Measurements from ENCODE around the gene GATAD2A. TPM values are rescaled to one million over a fixed set of nuclear protein-coding genes. Genes with fewer than 3 reads are reported as not detected.

GATAD2A gene
- total and polyA plus RNA-seq, 4 experiments from 2014 or later: 3.8 to 108 (median 65.6) TPM

- Histone ChIP-seq H3K4me3 (ENCODE audit: low read length in 2 of 2) (no peak overlapping the region), H3K9me3 (ENCODE audit: control insufficient read depth in 1 of 2, low read length in 2 of 2) (no peaks in the 10 kb centered on the region), H3K27ac (ENCODE audit: low read depth, low read length) (no peak overlapping the region), H3K4me1 (ENCODE audit: insufficient read depth, low read length) (no peaks in the 10 kb centered on the region), H3K36me3 (ENCODE audit: insufficient read depth, low read length) (peaks cover 26% of the 10 kb centered on the region), H3K27me3 (ENCODE audit: insufficient read depth, low read length) (no peaks in the 10 kb centered on the region)
- Mint-ChIP-seq H3K27me3 (no peaks in the 10 kb centered on the region), H3K4me3 (no peak overlapping the region), H3K27ac (peak overlapping the region in 1 of 7 donors; percentile 13), H3K9me3 (no peaks in the 10 kb centered on the region), H3K36me3 (peaks cover 9 to 36% of the 10 kb centered on the region in 2 donors), H3K4me1 (peaks cover 2 to 10% (median 4%) of the 10 kb centered on the region in 4 donors)
- POLR2A ChIA-PET (ENCODE audit: partially characterized antibody): interaction anchor here (1.2 to 1.7 kb wide), 2 partner anchors 10 to 117 kb away, joined by 3 to 4 read pairs; partner anchors contain the start of gene GMIP
- CTCF ChIA-PET (ENCODE audit: partially characterized antibody): no interaction called here
- intact Hi-C loops (cut with micrococcal nuclease): no loop called here
- DNase-seq: no peak
These were observed 121.3 kb downstream of the GATAD2A start for GRCh38 chr19:19526581-19527370.

- Histone ChIP-seq H3K27me3 (ENCODE audit: insufficient read depth, low read length) (no peaks in the 10 kb centered on the region), H3K4me3 (ENCODE audit: low read length in 2 of 2) (no peak overlapping the region), H3K4me1 (ENCODE audit: insufficient read depth, low read length) (peaks cover 5% of the 10 kb centered on the region), H3K27ac (ENCODE audit: low read depth, low read length) (no peak overlapping the region), H3K36me3 (ENCODE audit: insufficient read depth, low read length) (peaks cover 26% of the 10 kb centered on the region), H3K9me3 (ENCODE audit: control insufficient read depth in 1 of 2, low read length in 2 of 2) (no peaks in the 10 kb centered on the region)
- Mint-ChIP-seq H3K9me3 (no peaks in the 10 kb centered on the region), H3K36me3 (peaks cover 9 to 40% of the 10 kb centered on the region in 2 donors), H3K4me3 (no peak overlapping the region), H3K27me3 (no peaks in the 10 kb centered on the region), H3K27ac (peak overlapping the region in 2 of 7 donors; percentile 13 to 41), H3K4me1 (peaks cover 5 to 15% (median 9%) of the 10 kb centered on the region in 4 donors)
- DNase-seq: peak in 1 of 5 donors; percentile 2
- intact Hi-C loops (cut with micrococcal nuclease): no loop called here
- ChIA-PET POLR2A (ENCODE audit: partially characterized antibody) (interaction anchor here (1.2 to 1.7 kb wide), 2 partner anchors 11 to 116 kb away, joined by 3 to 4 read pairs; partner anchors contain the start of gene GMIP), CTCF (ENCODE audit: partially characterized antibody) (interaction anchor here (1.2 kb wide), 1 partner anchor 116 kb away, joined by 3 read pairs; the partner anchor contains the start of gene GMIP)
These were observed 121.8 kb downstream of the GATAD2A start for GRCh38 chr19:19527371-19527656.

GRCh38 chr19:19527674-19528625, 122.5 kb downstream of the GATAD2A start:
- CTCF ChIA-PET (ENCODE audit: partially characterized antibody): interaction anchor here (1.2 kb wide), 1 partner anchor 116 kb away, joined by 3 read pairs; the partner anchor contains the start of gene GMIP

GRCh38 chr19:19528721-19529490, 123.4 kb downstream of the GATAD2A start, which contains the start of gene YJEFN3:
YJEFN3 (plus strand) TSS chr19:19528911; CDS start chr19:19528933, 22 bp downstream.
- peaks cover 12% of the 10 kb centered on the region for H3K4me1 ChIP-seq (ENCODE audit: insufficient read depth, low read length)
- no peaks in the 10 kb centered on the region for H3K27me3 Mint-ChIP-seq
- no peaks in the 10 kb centered on the region for H3K9me3 ChIP-seq (ENCODE audit: control insufficient read depth in 1 of 2, low read length in 2 of 2)
- H3K27ac ChIP-seq (ENCODE audit: low read depth, low read length): no peak within 1 kb of the TSS
- H3K4me3 ChIP-seq (ENCODE audit: low read length in 2 of 2): no peak within 1 kb of the TSS
- H3K27me3 ChIP-seq (ENCODE audit: insufficient read depth, low read length): no peaks in the 10 kb centered on the region
- H3K9me3 Mint-ChIP-seq: no peaks in the 10 kb centered on the region
- no peak for DNase-seq
- peak within 1 kb of the TSS in 4 of 7 donors; percentile 22 to 88 (median 80) for H3K27ac Mint-ChIP-seq
- H3K4me3 Mint-ChIP-seq: no peak within 1 kb of the TSS
- ChIA-PET CTCF (ENCODE audit: partially characterized antibody) (interaction anchor here (1.1 to 6.0 kb wide), 3 partner anchors 115 to 430 kb away, joined by 3 to 50 read pairs (median 3); partner anchors contain the start of gene GMIP), POLR2A (ENCODE audit: partially characterized antibody) (interaction anchor here (0.7 to 1.7 kb wide), 2 partner anchors 10 to 12 kb away, joined by 4 read pairs; no protein-coding TSS in a partner anchor)
- intact Hi-C loops (cut with micrococcal nuclease): no loop called here
- H3K36me3 Mint-ChIP-seq: peaks cover 9 to 37% of the 10 kb centered on the region in 2 donors
- peaks cover 25% of the 10 kb centered on the region for H3K36me3 ChIP-seq (ENCODE audit: insufficient read depth, low read length)
- peaks cover 3 to 16% (median 10%) of the 10 kb centered on the region in 4 donors for H3K4me1 Mint-ChIP-seq

More at GRCh38 chr19:19527674-19528625, 122.5 kb downstream of the GATAD2A start:
- H3K27ac ChIP-seq (ENCODE audit: low read depth, low read length): no peak overlapping the region
- H3K27ac Mint-ChIP-seq: peak overlapping the region in 2 of 7 donors; percentile 13 to 22
- H3K4me1 Mint-ChIP-seq: peaks cover 4 to 14% (median 9%) of the 10 kb centered on the region in 4 donors
- H3K4me3 ChIP-seq (ENCODE audit: low read length in 2 of 2): no peak overlapping the region
- no peaks in the 10 kb centered on the region for H3K9me3 ChIP-seq (ENCODE audit: control insufficient read depth in 1 of 2, low read length in 2 of 2)
- H3K9me3 Mint-ChIP-seq: no peaks in the 10 kb centered on the region
- peaks cover 9 to 38% of the 10 kb centered on the region in 2 donors for H3K36me3 Mint-ChIP-seq
- peaks cover 26% of the 10 kb centered on the region for H3K36me3 ChIP-seq (ENCODE audit: insufficient read depth, low read length)
- peaks cover 11% of the 10 kb centered on the region for H3K4me1 ChIP-seq (ENCODE audit: insufficient read depth, low read length)
- intact Hi-C loops (cut with micrococcal nuclease): no loop called here
- peak in 1 of 5 donors; percentile 22 for DNase-seq
- no peaks in the 10 kb centered on the region for H3K27me3 Mint-ChIP-seq
- no peaks in the 10 kb centered on the region for H3K27me3 ChIP-seq (ENCODE audit: insufficient read depth, low read length)
- POLR2A ChIA-PET (ENCODE audit: partially characterized antibody): interaction anchor here (1.2 to 1.7 kb wide), 2 partner anchors 11 to 116 kb away, joined by 3 to 4 read pairs; partner anchors contain the start of gene GMIP
- no peak overlapping the region for H3K4me3 Mint-ChIP-seq

- no peak overlapping the region for H3K27ac ChIP-seq (ENCODE audit: low read depth, low read length)
- CTCF ChIA-PET (ENCODE audit: partially characterized antibody): interaction anchor here (0.6 to 6.0 kb wide), 5 partner anchors 76 to 429 kb away, joined by 3 to 50 read pairs (median 3); partner anchors contain the start of gene GMIP
- Mint-ChIP-seq H3K9me3 (no peaks in the 10 kb centered on the region), H3K27me3 (no peaks in the 10 kb centered on the region), H3K36me3 (peaks cover 9 to 30% of the 10 kb centered on the region in 2 donors), H3K4me1 (peaks cover 3 to 22% (median 10%) of the 10 kb centered on the region in 4 donors), H3K27ac (peak overlapping the region in 4 of 7 donors; percentile 76 to 88 (median 80)), H3K4me3 (no peak overlapping the region)
- H3K4me3 ChIP-seq (ENCODE audit: low read length in 2 of 2): no peak overlapping the region
- H3K27me3 ChIP-seq (ENCODE audit: insufficient read depth, low read length): no peaks in the 10 kb centered on the region
- intact Hi-C loops (cut with micrococcal nuclease): loop anchor here (5.0 kb wide), 1 partner anchor 202 kb away; the partner anchor contains the start of gene ZNF14
- H3K36me3 ChIP-seq (ENCODE audit: insufficient read depth, low read length): peaks cover 20% of the 10 kb centered on the region
- H3K9me3 ChIP-seq (ENCODE audit: control insufficient read depth in 1 of 2, low read length in 2 of 2): no peaks in the 10 kb centered on the region
- H3K4me1 ChIP-seq (ENCODE audit: insufficient read depth, low read length): peaks cover 12% of the 10 kb centered on the region
- DNase-seq: no peak
- POLR2A ChIA-PET (ENCODE audit: partially characterized antibody): interaction anchor here (0.6 to 3.7 kb wide), 4 partner anchors 48 to 133 kb away, joined by 3 to 13 read pairs (median 4); partner anchors contain the start of genes ATP13A1, GMIP and LPAR2
These were observed 124.4 kb downstream of the GATAD2A start for GRCh38 chr19:19529783-19530422.

- Histone ChIP-seq H3K4me1 (ENCODE audit: insufficient read depth, low read length) (peaks cover 12% of the 10 kb centered on the region), H3K9me3 (ENCODE audit: control insufficient read depth in 1 of 2, low read length in 2 of 2) (no peaks in the 10 kb centered on the region), H3K36me3 (ENCODE audit: insufficient read depth, low read length) (peaks cover 20% of the 10 kb centered on the region), H3K4me3 (ENCODE audit: low read length in 2 of 2) (no peak overlapping the region), H3K27me3 (ENCODE audit: insufficient read depth, low read length) (no peaks in the 10 kb centered on the region), H3K27ac (ENCODE audit: low read depth, low read length) (no peak overlapping the region)
- Mint-ChIP-seq H3K9me3 (no peaks in the 10 kb centered on the region), H3K4me3 (no peak overlapping the region), H3K27ac (peak overlapping the region in 2 of 7 donors; percentile 13 to 76), H3K4me1 (peaks cover 3 to 22% (median 10%) of the 10 kb centered on the region in 4 donors), H3K36me3 (peaks cover 9 to 27% of the 10 kb centered on the region in 2 donors), H3K27me3 (no peaks in the 10 kb centered on the region)
- intact Hi-C loops (cut with micrococcal nuclease): loop anchor here (5.0 kb wide), 1 partner anchor 202 kb away; the partner anchor contains the start of gene ZNF14
- no peak for DNase-seq
- ChIA-PET CTCF (ENCODE audit: partially characterized antibody) (interaction anchor here (0.6 to 6.0 kb wide), 5 partner anchors 75 to 428 kb away, joined by 3 to 50 read pairs (median 5); partner anchors contain the start of gene GMIP), POLR2A (ENCODE audit: partially characterized antibody) (interaction anchor here (1.3 to 3.7 kb wide), 3 partner anchors 98 to 132 kb away, joined by 4 to 42 read pairs (median 13); partner anchors contain the start of genes ATP13A1, GMIP and LPAR2)
These were observed 124.9 kb downstream of the GATAD2A start for GRCh38 chr19:19530423-19530804.
